Hepatocyte (in vitro differentiated cells): ENCODE measurements around the gene RGP1. TPM values are rescaled to one million over a fixed set of nuclear protein-coding genes. Genes with fewer than 3 reads are reported as not detected.

Experiments
- DNase-seq: peaks from one replicate; pipeline ENCODE4 v3.0.0-alpha.2; 2016; ENCODE audit warnings: low spot score
- H2AFZ ChIP-seq: fragments of 200-600 bp; sonication (generic); 2 replicates; pipeline ENCODE4 v1.6.0; 2016; ENCODE audit warnings: antibody characterized with exemption, mild to moderate bottlenecking
- H3K27ac ChIP-seq: fragments of 200-600 bp; sonication (generic); 2 replicates; pipeline ENCODE4 v1.5.1; 2016; ENCODE audit warnings: mild to moderate bottlenecking
- H3K27me3 ChIP-seq: fragments of 200-600 bp; sonication (generic); 2 replicates; pipeline ENCODE4 v1.6.1; 2016
- H3K36me3 ChIP-seq: fragments of 200-600 bp; sonication (generic); replicated peaks from 2 replicates; pipeline ENCODE4 v1.5.1; 2016; ENCODE audit warnings: low read depth; ENCODE audit not compliant: insufficient read depth
- H3K4me1 ChIP-seq: fragments of 200-600 bp; sonication (generic); 2 replicates; pipeline ENCODE4 v1.5.1; 2016; ENCODE audit warnings: mild to moderate bottlenecking, moderate library complexity; ENCODE audit not compliant: insufficient read depth
- H3K4me2 ChIP-seq: fragments of 200-600 bp; sonication (generic); 2 replicates; pipeline ENCODE4 v1.6.0; 2016
- H3K4me3 ChIP-seq: fragments of 200-600 bp; sonication (generic); 2 replicates; pipeline ENCODE4 v1.5.1; 2016; ENCODE audit warnings: mild to moderate bottlenecking
- H3K79me2 ChIP-seq: fragments of 200-600 bp; sonication (generic); 2 replicates; pipeline ENCODE4 v1.6.0; 2017; ENCODE audit warnings: mild to moderate bottlenecking
- H3K9me2 ChIP-seq: fragments of 200-600 bp; sonication (generic); replicated peaks from 2 replicates; pipeline ENCODE4 v1.6.0; 2017; ENCODE audit warnings: mild to moderate bottlenecking; ENCODE audit not compliant: insufficient read depth
- H3K9me3 ChIP-seq: fragments of 200-600 bp; sonication (generic); 2 replicates; pipeline ENCODE4 v1.5.1; 2016; ENCODE audit warnings: low read depth, mild to moderate bottlenecking
- H4K20me1 ChIP-seq: fragments of 200-600 bp; sonication (generic); 2 replicates; pipeline ENCODE4 v1.6.0; 2016; ENCODE audit warnings: mild to moderate bottlenecking; ENCODE audit not compliant: insufficient read depth, poor library complexity, severe bottlenecking
- EZH2 ChIP-seq: fragments of 200-600 bp; sonication (generic); IDR thresholded peaks from 2 replicates; pipeline ENCODE4 v1.6.1; 2016; ENCODE audit warnings: antibody characterized with exemption, mild to moderate bottlenecking, borderline replicate concordance
- EZH2phosphoT487 ChIP-seq: fragments of 200-600 bp; sonication (generic); IDR thresholded peaks from one replicate; pipeline ENCODE4 v1.6.1; 2018; ENCODE audit warnings: antibody characterized with exemption, mild to moderate bottlenecking, low read depth, moderate library complexity; ENCODE audit not compliant: unreplicated experiment, severe bottlenecking
- WGBS: methylation state at CpG from one replicate; pipeline ENCODE4 v1.1.6; 2016; ENCODE audit warnings: low lambda C conversion rate; ENCODE audit errors: missing lambda C conversion rate; 5-methylcytosine and 5-hydroxymethylcytosine counted together
- polyA plus RNA-seq: library from polyadenylated mRNA; unstranded; fragments of >200 nt; fragmentation: Nextera tagmentation; extraction: Ambion mirVana; gene quantifications from 2 replicates; pipeline ENCODE4 v1.2.1, GENCODE V29; 2016
- total RNA-seq: library from RNA; depleted of rRNA; stranded (reverse); fragments of >200 nt; gene quantifications from 2 replicates; pipeline ENCODE4 v1.2.3, GENCODE V29; 2014
- TF ChIP-seq, protein P1 (sequence below): fragments of 200-600 bp; sonication (generic); IDR thresholded peaks from 2 replicates; pipeline ENCODE4 v1.5.1; 2016; ENCODE audit warnings: antibody characterized with exemption, mild to moderate bottlenecking; ENCODE audit not compliant: poor library complexity

RGP1 gene
- total and polyA plus RNA-seq, 2 experiments from 2014 or later = 11.4 to 19.3 TPM

DNA sequence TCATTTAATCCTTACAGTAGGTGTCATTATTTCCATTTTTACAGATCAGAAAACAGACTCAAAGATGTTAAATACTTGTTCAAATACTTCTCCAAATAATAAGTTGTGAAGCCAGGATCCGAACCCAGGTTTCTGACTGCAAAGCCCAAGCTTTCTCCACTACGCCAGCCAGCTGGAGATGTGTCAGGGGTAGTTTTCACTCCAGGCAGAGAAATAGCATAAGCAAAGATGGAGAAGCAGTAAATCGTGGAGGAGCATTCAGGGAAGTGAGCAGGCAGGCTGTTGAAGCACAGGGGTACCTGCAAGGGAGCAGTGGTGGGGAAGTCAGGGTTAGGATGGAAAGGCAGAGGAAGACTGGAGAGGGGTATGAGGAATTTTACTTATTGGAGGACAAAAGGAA is 20.0 kb upstream of the RGP1 start:
- 78% methylated on average over 3 of the region's 3 CpGs for WGBS
- Histone ChIP-seq H3K27me3 (no peaks in the 10 kb centered on the region), H3K27ac (peak overlapping the region; percentile 92), H3K4me3 (no peak overlapping the region), H3K4me1 (peaks cover 51% of the 10 kb centered on the region), H2AFZ (no peak overlapping the region), H4K20me1 (peaks cover 27% of the 10 kb centered on the region), H3K9me3 (no peaks in the 10 kb centered on the region), H3K4me2 (peak overlapping the region; percentile 89), H3K36me3 (no peaks in the 10 kb centered on the region), H3K9me2 (no peaks in the 10 kb centered on the region), H3K79me2 (peaks cover 72% of the 10 kb centered on the region)
- no peak for DNase-seq
- TF ChIP-seq, protein P1, sequence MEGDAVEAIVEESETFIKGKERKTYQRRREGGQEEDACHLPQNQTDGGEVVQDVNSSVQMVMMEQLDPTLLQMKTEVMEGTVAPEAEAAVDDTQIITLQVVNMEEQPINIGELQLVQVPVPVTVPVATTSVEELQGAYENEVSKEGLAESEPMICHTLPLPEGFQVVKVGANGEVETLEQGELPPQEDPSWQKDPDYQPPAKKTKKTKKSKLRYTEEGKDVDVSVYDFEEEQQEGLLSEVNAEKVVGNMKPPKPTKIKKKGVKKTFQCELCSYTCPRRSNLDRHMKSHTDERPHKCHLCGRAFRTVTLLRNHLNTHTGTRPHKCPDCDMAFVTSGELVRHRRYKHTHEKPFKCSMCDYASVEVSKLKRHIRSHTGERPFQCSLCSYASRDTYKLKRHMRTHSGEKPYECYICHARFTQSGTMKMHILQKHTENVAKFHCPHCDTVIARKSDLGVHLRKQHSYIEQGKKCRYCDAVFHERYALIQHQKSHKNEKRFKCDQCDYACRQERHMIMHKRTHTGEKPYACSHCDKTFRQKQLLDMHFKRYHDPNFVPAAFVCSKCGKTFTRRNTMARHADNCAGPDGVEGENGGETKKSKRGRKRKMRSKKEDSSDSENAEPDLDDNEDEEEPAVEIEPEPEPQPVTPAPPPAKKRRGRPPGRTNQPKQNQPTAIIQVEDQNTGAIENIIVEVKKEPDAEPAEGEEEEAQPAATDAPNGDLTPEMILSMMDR = no peak
- TF ChIP-seq EZH2 = no peak
- TF ChIP-seq EZH2phosphoT487 = no peak

DNA sequence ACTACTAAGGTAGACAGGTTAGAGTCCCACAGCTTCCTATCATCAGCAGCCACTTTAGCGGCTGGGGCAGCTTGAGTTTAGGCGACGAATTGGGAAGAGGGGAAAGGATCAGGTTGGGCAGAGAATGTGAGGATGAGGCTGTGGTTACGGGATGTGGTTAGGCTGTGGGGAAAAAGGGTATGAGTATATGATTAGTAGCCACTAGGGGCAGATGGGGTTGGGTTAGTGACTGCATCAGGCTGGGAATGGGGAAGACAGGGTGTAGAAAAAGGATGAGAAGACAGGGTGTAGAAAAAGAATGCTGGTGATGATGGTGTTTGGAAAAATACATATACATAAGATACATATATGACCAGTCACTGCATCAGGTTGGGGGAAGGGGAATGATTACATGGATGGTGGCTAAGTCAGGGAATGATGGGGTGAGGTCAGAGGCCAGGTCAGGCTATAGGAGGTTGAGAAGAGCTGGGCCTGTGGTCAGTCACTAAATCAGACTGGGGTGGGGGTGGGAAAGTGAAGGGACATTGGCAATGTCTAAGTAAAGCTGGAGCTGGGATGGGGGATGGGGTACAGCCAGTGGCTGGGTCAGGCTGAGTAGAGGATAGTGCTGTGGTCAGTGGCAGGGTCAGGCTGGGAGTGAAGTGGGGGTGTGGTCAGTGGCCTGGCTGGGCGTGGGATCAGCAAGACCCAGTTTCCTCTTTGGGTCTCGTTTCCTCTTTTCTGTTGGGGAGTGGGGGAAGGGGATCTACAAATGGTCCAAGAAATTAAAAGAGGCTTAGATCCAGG is 19.2 kb upstream of the RGP1 start:
- 39% methylated on average over 6 of the region's 6 CpGs for WGBS
- Histone ChIP-seq H4K20me1 (peaks cover 27% of the 10 kb centered on the region), H3K4me2 (peak overlapping the region; percentile 89), H3K9me3 (no peaks in the 10 kb centered on the region), H3K27ac (peak overlapping the region; percentile 95), H3K4me3 (no peak overlapping the region), H3K4me1 (peaks cover 56% of the 10 kb centered on the region), H3K9me2 (no peaks in the 10 kb centered on the region), H3K79me2 (peaks cover 80% of the 10 kb centered on the region), H2AFZ (no peak overlapping the region), H3K36me3 (no peaks in the 10 kb centered on the region), H3K27me3 (no peaks in the 10 kb centered on the region)
- DNase-seq = peak; percentile 67
- TF ChIP-seq EZH2phosphoT487 (no peak), EZH2 (no peak)
- TF ChIP-seq, protein P1 = peak; percentile 43

DNA sequence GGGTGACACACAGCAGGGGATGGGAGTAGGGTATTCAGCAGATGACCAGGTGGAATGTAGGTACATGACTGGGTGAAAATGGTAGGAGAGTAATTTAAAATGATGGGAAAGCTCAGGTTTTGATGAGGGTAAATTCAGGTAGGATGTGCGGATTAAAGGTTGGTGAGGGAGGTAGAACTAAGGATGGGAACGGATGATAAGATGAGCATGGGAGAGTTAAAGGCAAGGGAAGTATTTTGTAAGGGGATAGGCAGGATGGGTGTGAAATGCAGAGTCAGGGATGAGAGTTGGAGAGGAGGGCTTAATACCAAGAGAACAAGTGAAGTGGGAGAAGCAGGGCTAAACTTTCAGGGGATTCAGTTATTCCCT is 18.6 kb upstream of the RGP1 start:
- no peak for DNase-seq
- peaks cover 27% of the 10 kb centered on the region for H4K20me1 ChIP-seq
- peak overlapping the region; percentile 95 for H3K27ac ChIP-seq
- H3K36me3 ChIP-seq = no peaks in the 10 kb centered on the region
- H3K4me1 ChIP-seq = peaks cover 56% of the 10 kb centered on the region
- WGBS = 89% methylated on average over 2 of the region's 2 CpGs
- peak overlapping the region; percentile 84 for H3K4me3 ChIP-seq
- H3K9me3 ChIP-seq = no peaks in the 10 kb centered on the region
- peak overlapping the region; percentile 89 for H3K4me2 ChIP-seq
- TF ChIP-seq, protein P1 = no peak
- no peak for TF ChIP-seq EZH2phosphoT487
- H3K79me2 ChIP-seq = peaks cover 85% of the 10 kb centered on the region
- no peak overlapping the region for H2AFZ ChIP-seq
- no peaks in the 10 kb centered on the region for H3K27me3 ChIP-seq
- H3K9me2 ChIP-seq = no peaks in the 10 kb centered on the region
